GM21717 (cell line): ENCODE measurements around the gene MEI1.
"Not testable (repeated sequence)": the region's sequence is repeated elsewhere in the genome, so short reads cannot be mapped to it uniquely, and the experiment has no call there.

Experiments
- ATAC-seq: cut with Tn5 transposase; IDR thresholded peaks from one replicate; pipeline ENCODE4 v1.9.1; 2021; ENCODE audit warnings: mild to moderate bottlenecking, moderate library complexity; ENCODE audit not compliant: unreplicated experiment

Gene MEI1

DNA sequence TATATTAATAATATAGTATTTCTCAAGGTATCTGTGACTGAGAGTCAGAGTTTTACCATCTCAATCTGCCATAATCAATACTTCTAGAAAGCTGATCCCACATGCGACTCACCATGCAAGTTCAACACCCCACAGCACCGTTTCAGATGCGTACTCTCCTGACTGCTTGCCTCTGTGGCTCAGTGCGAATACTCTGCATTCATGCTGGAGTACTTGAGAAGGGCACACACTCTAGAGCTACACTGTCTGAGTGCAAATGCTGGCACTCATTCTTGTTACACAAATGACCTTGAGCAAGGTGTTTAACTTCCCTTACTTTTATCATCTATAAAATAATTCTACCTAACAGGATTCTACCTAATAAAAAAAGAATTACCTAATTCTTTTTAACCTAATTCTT is 23.2 kb upstream of the MEI1 start:
- no peak for ATAC-seq

DNA sequence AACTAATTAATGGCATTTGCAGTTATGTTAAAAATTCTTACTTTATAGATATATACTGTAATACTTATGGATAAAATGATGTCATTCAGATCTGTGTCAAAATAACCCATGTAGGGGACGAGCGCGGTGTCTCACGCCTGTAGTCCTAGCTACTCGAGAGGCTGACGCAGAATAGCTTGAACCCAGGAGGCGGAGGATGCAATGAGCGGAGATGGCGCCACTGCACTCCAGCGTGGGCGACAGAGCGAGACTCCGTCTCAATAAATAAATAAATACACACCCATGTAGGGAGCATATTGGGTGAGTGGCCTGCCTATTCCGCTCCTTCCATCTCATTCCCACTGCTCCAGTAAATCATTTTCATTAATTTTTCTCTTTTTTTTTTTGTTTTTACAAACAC is 17.7 kb upstream of the MEI1 start:
- no peak for ATAC-seq

DNA sequence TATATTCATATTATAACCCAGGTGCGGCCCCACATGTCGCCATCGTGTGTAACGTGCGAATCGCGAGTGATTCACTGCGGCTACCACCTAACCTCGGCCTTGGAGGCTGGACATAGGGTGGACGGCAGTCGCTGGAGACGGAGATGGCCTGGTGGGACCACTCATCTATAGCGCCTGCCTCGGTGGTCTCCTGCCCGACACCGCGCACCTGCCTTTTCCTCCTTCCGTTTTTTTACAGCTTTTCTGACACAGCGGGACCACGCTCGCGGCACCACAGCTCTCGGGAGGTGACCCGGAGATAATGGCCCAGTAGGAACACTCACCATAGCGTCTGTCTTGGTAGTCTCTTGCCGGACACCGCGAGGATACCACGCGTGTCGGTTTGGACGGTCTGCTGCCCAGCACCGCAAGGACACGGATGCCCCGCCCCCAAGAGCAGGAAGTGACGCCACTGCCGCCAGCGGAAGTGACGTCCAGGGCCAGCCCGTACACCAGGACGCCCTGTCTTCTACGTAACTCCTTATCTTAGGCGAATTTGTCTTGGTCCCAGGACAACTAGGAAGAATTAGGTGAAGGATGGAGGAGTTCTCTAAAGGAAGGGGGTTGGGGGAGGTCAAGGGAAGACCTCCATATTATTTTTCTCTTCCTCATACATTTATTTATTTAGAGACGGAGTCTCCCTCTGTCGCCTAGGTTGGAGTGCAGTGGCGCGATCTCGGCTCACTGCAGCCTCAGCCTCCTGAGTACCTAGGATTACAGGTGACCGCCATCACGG is 17.1 kb upstream of the MEI1 start:
- peak; percentile 76 for ATAC-seq

DNA sequence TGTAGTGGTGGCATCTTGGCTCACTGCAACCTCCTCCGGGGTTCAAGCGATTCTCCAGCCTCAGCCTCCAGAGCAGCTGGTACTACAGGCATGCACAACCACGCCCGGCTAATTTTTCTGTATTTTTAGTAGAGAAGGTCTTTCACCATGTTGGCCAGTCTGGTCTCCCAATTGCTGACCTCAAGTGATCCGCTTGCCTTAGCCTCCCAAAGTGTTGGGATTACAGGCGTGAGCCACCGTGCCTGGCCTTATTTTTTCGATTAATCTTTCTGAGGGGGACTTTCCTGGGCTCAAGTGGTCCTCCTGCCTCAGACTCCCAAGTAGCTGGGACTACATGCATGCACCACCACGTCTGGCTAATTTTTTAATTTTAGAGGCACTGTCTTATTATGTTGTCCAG is 16.3 kb upstream of the MEI1 start:
- no peak for ATAC-seq

DNA sequence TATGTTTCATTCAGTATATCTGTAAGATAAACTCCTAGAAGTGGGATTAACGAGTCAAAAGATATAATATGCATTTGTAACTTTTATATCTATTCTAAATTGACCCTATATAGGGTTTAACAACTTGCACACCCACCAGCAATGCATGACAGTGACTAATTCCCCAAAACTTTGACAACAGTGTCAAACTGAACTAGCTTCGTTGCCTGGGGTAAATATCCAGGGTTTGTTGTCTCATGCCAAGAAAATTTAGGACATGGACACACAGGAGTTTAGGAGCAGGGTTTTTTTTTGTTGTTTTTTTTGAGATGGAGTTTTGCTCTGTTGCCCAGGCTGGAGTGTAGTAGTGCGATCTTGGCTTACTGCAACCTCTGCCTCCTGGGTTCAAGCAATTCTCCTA is 15.7 kb upstream of the MEI1 start:
- ATAC-seq, result no peak

DNA sequence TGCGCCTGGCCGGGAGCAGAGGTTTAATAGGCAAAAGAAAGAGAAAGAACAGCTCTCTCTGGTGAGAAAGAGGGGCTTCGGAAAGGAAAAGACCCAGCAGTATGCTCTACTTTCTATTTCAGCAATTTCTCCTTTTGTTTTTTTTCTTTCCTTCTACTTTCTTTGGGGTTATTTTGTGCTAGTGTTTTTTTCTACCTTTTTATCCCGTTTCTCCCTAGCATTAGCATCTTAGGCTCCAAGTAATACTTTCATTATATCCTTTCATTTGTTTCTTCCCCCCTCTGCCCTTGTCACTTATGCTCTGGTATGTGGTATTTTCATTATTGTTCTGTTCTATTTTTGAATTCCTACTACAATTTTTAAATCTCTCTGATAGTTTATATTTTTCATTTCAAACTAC is 15.1 kb upstream of the MEI1 start:
- no peak for ATAC-seq

DNA sequence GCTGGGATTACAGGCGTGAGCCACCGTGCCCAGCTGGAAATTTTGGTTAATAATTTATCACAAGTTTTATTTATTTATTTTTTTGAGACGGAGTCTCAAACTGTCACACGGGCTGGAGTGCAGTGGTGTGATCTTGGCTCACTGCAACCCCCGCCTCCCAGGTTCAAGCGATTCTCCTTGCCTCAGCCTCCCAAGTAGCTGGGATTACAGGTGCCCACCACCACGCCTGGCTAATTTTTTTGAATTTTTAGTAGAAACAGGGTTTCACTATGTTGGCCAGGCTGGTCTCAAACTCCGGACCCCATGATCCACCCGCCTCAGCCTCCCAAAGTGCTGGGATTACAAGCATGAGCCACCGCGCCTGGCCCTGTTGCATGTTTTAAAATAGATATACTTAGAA is 12.4 kb upstream of the MEI1 start:
- not testable (repeated sequence) for ATAC-seq

DNA sequence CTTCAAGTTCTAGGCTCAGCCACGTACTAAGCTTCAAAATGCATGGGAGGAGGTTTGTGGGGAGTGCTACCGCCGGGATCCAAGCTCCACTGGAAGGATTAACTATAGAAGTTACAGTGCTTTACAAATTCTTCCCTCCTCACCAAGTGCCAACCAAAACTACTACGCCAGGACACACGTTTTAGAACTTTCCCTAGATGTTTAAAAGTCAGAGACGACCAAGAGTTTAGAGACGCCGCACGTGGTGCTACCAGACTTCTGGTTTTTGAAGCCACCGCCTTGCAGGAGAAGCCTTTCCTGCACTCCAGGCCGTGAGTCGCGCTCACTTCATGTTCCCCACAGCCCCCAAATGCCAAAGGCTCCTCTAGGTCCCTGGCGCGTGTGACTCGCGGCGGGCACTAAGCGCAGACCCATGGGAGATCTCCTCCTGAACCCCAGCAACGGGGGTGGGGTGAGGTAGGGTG is 11.4 kb upstream of the MEI1 start:
- ATAC-seq, result no peak

DNA sequence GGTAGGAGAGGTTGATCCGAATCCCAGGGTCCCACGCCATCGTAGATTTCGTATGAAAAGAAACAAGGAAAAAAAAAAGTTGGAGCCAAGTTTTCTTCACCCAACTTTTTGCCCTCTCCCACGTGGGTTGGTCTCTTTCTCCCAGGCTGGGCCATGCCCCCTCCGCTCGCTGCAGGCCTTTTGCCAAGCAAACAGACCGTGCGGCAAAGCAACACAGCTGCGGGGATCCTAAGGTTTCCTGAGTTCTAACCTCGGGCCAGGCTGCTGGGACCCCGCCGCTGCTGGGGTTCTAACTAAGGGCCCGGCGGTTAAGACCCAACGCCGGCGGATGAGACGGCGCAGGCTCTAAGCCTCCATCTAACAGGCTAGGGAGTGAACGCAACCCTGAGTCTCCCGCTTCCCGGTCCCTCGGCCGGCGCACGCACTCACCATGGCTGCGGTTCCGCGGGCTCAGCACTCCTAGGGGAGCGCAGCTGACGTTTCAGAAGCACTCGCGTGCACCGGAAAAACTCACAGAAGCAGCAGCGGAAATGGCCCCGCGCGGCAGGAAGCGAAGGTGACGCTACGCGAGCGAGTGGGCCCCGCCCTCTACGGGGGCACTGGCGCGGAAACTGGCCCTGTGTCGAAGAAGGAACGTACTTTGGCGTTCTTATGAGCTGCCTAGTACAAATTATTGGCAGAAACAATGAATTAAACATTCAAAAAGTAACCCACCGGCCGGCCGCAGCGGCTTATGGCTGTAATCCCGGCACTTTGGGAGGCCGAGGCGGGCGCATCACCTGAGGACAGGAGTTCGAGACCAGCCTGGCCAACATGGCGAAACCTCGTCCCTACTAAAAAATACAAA is 10.7 kb upstream of the MEI1 start, which contains the start of gene SNU13:
Gene SNU13 (minus strand): TSS at position 503 of the 847 bp plus-strand sequence. CDS start 71 bp downstream, at position 432.
- ATAC-seq, result peak; percentile 78

DNA sequence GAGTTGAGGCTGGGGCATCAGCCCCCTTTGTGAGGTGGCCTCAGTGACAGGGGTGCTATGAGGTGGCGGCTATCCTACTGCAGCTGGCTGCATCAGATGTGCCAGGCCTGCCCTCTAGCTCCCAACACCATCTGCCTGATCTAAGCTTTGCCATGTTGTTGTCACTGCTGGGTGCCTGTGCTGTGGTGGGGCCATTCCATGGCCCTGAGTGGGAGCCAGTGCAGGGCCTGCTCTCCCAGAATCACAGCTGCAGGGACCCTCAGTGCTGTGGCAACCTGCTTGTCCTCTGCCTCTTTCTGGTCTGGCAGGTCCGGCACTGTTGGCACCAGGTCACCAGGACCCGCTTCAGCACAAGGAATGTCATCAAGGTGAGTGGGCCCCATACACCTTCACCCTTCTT is 8.8 kb upstream of the MEI1 start:
- no peak for ATAC-seq

DNA sequence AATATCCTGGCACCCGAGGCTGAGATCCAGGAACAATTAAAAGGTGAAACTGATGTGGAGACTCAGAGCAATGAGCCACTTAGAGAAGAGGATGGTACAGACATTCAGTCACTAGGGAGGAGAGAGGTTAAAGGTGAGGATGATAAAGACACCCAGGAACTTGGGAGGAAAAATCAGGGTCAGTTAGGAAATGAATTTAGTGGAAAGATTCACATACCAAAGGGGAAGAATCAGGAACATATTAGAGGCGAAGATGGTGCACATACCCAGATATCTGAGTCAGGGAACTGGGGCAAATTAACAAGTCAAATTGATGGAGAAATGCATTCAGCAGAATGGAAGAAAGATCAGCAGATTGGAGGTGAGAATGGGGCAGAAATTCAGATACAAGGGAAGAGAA is 4.1 kb upstream of the MEI1 start:
- no peak for ATAC-seq

DNA sequence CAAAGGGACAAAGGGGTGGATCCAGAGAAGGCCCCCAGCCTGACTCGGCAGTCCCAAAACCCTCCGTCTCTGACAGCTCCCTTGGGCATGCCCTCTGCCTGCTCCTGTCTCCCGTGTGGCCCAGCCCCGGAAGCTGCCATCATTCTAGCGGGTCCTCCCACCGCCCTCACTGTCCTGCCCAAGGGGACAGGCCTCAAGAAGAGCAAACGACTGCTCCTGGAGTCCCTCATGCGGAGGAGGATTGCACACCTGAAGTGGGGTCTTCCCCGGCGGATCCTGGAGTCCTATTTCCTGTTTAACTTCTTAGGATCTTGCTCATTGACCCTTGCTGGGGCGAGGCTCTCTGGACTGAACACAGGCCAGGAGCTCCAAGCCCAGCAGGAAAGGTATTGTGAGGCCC is 2.6 kb upstream of the MEI1 start:
- ATAC-seq, result no peak

DNA sequence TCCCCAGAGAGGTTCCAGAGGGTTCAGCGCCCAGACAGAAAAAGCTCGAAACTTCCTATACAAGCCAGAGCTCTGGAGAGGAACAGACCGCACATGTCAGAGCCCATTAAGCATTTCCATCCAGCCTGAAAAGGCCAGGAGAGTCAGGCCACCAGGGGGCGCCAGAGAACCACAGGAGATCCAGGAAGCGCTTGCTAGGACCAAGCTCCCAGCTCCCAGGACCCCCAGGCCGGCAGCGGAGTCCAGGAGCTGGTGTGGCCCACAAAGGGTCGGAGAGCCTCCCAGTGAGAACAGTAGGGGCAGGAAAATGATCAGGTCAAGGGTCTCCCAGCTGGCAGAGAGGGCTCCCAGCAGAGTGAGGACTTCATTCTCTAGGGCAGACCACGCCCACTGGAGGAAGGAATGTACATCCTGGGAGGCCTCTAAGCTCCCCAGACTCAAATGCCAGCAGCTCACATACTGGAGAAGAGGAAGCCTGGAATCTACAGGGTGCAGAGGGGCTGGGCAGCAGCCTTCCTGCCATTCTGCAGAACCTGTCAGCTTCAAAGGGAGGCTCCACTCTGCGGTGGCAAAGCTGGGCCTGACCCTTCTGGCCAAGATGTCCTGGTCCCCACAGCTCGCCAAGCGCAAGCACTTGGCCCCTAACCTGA is 2.1 kb upstream of the MEI1 start:
- no peak for ATAC-seq

DNA sequence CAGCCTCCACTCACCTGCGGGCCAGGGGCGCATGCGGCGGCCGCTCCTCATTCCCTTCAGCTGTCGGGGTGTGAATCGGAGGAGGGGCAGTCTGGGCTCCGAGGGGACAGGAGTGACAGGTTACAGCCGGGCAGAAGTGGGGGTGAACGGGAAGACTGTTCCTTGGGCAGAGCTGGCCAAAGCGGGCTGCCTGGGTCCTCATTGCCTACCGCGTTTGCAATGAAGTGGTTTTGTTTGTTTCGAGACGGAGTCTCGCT is 733 bp downstream of the MEI1 start:
- no peak for ATAC-seq

DNA sequence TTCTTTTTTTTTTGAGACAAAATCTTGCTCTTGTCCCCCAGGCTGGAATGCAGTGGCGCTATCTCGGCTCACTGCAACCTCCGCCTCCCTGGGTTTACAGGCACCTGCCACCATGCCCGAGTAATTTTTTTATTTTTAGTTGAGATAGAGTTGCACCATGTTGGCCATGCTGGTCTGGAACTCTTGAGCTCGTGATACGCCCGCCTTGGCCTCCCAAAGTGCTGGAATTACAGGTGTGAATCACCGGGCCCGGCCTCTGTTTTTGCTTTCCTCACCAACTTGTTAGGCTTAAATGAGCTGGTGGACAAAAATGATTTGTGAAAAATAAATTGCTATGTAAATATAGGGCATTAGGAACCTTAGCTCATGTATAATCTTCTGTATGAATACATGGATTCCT is 3.5 kb downstream of the MEI1 start:
- ATAC-seq, result no peak

DNA sequence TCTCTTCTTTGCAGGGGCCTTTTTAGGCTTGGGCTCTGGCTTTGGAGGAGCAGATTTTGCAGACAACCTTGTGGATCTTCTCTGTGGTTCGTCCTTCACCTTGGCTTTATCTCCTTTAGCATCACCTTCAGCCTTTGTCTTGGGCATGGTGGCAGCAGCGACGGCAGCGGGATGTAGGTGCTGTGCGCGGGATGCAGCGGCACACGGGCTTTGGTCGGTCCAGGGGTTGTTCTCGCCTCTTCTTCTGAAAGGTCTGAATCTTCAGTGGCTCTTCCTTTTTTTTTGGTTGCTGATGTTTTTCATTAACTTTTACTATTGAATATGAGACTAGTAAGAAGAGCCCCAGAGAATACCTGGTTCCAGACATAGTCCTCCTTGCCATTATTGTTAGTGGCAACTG is 10.0 kb downstream of the MEI1 start:
- ATAC-seq, result no peak

DNA sequence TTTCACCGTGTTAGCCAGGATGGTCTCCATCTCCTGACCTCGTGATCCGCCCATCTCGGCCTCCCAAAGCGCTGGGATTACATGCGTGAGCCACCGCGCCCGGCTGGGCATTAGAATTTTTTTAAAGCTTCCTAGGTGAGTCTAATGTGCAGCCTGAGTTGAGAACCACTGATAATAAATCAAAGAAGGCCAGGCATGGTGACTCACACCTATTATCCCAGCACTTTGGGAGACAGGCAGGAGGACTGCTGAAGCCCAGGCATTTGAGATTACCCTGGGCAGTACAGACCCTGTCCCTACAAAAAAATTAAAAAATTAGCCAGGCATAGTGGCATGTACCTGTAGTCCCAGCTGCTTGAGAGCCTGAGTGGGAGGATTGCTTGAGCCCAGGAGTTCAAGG is 13.7 kb downstream of the MEI1 start:
- ATAC-seq, result no peak

DNA sequence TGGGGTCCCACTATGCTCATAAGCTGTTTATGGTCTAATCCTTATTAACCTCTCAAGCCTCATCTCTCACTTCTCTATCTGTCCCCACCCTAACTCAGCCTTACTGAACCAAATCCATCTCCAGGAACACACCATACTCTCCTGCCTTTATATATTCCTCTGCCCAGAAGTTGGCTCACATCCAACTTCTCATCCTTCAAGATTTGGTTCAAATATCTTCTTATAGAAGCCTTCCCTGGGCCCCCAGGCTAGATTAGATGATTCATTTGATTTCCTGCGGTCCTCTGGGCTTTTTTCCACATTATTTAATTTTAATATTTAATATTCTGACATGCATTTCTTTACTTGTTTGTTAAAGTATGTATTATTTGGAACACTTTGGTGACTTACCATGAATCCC is 23.2 kb downstream of the MEI1 start:
- no peak for ATAC-seq

DNA sequence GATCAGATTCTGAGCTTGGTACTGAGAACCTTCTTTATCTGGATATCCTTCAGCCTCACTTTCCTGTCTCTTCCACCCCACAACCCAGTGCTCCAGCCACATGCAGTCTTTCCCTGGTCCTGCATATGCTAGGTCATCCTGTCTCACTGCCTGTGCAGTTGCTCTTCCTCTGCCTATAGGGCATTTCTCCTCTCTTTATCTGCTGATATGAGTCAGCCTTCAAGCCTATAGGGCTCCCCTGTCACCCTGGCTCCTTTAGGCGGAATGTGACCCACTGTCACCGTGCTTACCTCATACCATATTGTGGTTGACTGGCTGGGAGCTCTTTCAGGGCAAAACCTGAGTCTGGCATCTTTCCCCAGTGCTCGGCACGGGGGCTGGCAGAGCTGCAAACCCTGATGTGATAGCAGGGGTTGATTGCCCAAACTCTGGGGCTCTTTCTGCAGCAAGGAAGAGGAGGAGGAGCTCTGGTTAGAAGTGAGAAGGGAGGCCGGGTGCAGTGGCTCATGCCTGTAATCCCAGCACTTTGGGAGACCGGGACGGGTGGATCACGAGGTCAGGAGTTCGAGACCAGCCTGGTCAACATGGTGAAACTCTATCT is 26.3 kb downstream of the MEI1 start:
- ATAC-seq, result no peak

DNA sequence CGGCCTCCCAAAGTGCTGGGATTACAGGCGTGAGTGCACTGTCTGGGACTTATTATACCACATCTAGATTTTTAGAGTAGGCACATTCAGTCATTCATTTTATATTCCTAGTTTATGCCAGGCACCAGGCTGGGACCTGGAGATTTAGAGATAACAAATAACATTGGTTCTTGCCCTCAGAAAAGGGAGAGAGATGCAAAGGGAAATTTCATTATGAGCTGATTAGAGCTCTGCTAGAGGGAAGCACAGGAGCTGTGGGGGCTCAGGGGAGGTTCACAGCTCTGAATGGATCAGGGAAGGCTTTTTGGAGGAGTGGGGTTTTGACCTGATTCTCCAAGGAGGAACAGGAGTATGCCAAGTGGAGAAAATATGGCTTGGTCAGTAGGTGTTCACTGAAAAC is 32.3 kb downstream of the MEI1 start:
- ATAC-seq, result no peak

DNA sequence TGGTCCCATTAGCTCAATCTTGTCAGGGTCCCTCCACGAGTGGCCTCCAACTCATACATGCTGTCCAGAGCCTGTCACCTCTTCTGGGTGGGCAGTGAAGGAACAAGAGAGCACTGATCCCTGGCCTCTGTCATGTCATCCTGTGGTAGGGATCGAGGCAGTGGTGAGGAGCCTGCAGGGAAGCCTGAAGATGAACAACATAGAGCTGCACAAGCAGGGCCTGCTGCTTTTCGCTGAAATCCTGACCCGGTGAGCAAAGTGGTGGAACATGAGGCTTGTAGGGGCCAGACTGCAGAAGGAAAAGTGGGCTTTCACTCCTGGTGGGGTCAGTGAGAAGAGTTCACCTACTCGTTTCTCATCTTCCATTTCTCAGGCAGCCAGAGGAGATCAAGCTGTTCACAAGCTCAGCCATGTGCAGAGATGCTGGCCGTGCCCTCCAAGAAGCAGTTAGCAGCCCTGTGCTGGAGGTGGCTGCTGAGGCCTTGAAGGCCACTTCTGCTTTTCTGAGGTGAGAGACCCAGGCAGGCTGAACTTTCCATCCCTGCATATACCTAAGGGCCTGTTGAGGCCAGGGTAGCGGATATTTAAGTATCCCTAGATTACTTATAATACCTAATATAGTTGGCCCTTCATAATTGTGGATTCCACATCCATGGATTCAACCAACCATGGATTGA is 32.9 kb downstream of the MEI1 start:
- ATAC-seq, result no peak
